ENCODE data around the gene PAFAH1B1.

GRCh38 chr17:2635241-2635640, 41.8 kb downstream of the PAFAH1B1 start:
- no peak for TF ChIP-seq CTCF (conservative IDR thresholded peaks at IDR 0.05; ENCODE audit: low read depth in 2 of 2)
- no peak for TF ChIP-seq EZH2 (IDR thresholded peaks at IDR 0.05; ENCODE audit: low read depth, unreplicated experiment)
- no peak for TF ChIP-seq REST (IDR thresholded peaks at IDR 0.05; ENCODE audit: unreplicated experiment)
- no peak for TF ChIP-seq STAT1 (IDR thresholded peaks at IDR 0.05; ENCODE audit: unreplicated experiment)

All from GM23338 (cell line).